GM12878 (cell line): ENCODE measurements around the gene TMEM272. TPM values are rescaled to one million over a fixed set of nuclear protein-coding genes. Genes with fewer than 3 reads are reported as not detected.

ENCODE experiments used
- ATAC-seq: fragments of 200-7000 bp; cut with Tn5 transposase; 3 replicates; pipeline ENCODE4 v1.9.1; 2020; ENCODE audit warnings: mild to moderate bottlenecking, moderate library complexity
- BruUV-seq: library from RNA; stranded (reverse); fragments of 400-500 nt; replicated peaks from 2 replicates; lab custom pipeline; 2021; lab: Mats Ljungman, UMichigan
- CTCF ChIA-PET: fragments of 300-600 bp; sonication (Branson Sonifier 250); formaldehyde crosslinking; extraction: SDS; loops from one replicate; lab custom pipeline; 2021; ENCODE audit warnings: inconsistent platforms; lab: Yijun Ruan, JAX
- POLR2A ChIA-PET: fragments of 350-600 bp; formaldehyde crosslinking; extraction: SDS; loops from one replicate; lab custom pipeline; 2021; ENCODE audit warnings: inconsistent platforms; lab: Charles Lee
- RAD21 ChIA-PET: fragments of 300-600 bp; sonication (Branson Sonifier 250); formaldehyde crosslinking; loops from one replicate; lab custom pipeline; 2023; ENCODE audit warnings: antibody characterized with exemption; ENCODE audit not compliant: unreplicated experiment; lab: Charles Lee
- SMC1A ChIA-PET: fragments of 300-600 bp; sonication (Branson Sonifier 250); formaldehyde crosslinking; loops from one replicate; lab custom pipeline; 2023; ENCODE audit not compliant: unreplicated experiment, uncharacterized antibody; lab: Charles Lee
- DNase-seq: peaks from one replicate; pipeline ENCODE4 v3.0.0-alpha.2; 2011; ENCODE audit warnings: low read depth, low spot score
- FAIRE-seq: peaks from 3 replicates; lab custom pipeline; 2011; peaks lifted over from hg19 to GRCh38; lab: Jason Lieb, UNC
- H2AFZ ChIP-seq: 2 replicates; pipeline ENCODE4 v1.6.0; 2011; ENCODE audit warnings: low read depth, low read length, control low read depth; ENCODE audit not compliant: control insufficient read depth
- H3K27ac ChIP-seq: 2 replicates; pipeline ENCODE4 v1.5.1; 2011; ENCODE audit warnings: control low read depth; ENCODE audit not compliant: control insufficient read depth, insufficient read depth
- H3K27me3 ChIP-seq, 2 experiments: replicated peaks in 1 of 2; 2 replicates each; pipeline versions ENCODE4 v1.6.0 to v1.6.1; 2011; ENCODE audit warnings: low read length in 1 of 2; ENCODE audit not compliant: control insufficient read depth in 2 of 2, insufficient read depth in 2 of 2
- H3K36me3 ChIP-seq, 2 experiments: 2 replicates each; pipeline ENCODE4 v1.5.1; 2011; ENCODE audit warnings: low read length in 1 of 2; ENCODE audit not compliant: control insufficient read depth in 2 of 2, insufficient read depth in 2 of 2
- H3K4me1 ChIP-seq: 2 replicates; pipeline ENCODE4 v1.6.1; 2011; ENCODE audit warnings: mild to moderate bottlenecking, low read length, moderate library complexity, mixed read lengths; ENCODE audit not compliant: control insufficient read depth, insufficient read depth
- H3K4me2 ChIP-seq: 2 replicates; pipeline ENCODE4 v1.6.0; 2011; ENCODE audit warnings: control low read depth; ENCODE audit not compliant: control insufficient read depth, insufficient read depth
- H3K4me3 ChIP-seq: fragments of 200-600 bp; sonication (generic); 2 replicates; pipeline ENCODE4 v1.5.1; 2016
- H3K79me2 ChIP-seq: 2 replicates; pipeline ENCODE4 v1.6.0; 2011; ENCODE audit warnings: low read length; ENCODE audit not compliant: control insufficient read depth, insufficient read depth
- H3K9ac ChIP-seq: 2 replicates; pipeline ENCODE4 v1.8.0; 2011; ENCODE audit warnings: low read length, control low read depth, mixed read lengths; ENCODE audit not compliant: control insufficient read depth, insufficient read depth
- H3K9me3 ChIP-seq: replicated peaks from 3 replicates; pipeline ENCODE4 v1.5.1; 2011; ENCODE audit warnings: mild to moderate bottlenecking, low read length; ENCODE audit not compliant: control insufficient read depth, insufficient read depth
- H4K20me1 ChIP-seq: 2 replicates; pipeline ENCODE4 v1.6.0; 2011; ENCODE audit not compliant: control insufficient read depth, insufficient read depth
- EZH2 ChIP-seq: IDR thresholded peaks from 2 replicates; pipeline ENCODE4 v1.6.1; 2012; ENCODE audit warnings: low read depth, mild to moderate bottlenecking, control low read depth, inconsistent platforms, low read length, borderline replicate concordance; ENCODE audit not compliant: control insufficient read depth
- IKZF1 ChIP-seq: fragments of 450-650 bp; conservative IDR thresholded peaks from 2 replicates; pipeline ENCODE4 v1.6.1; 2017; ENCODE audit warnings: antibody characterized with exemption, mild to moderate bottlenecking
- JUND ChIP-seq: IDR thresholded peaks from 2 replicates; pipeline ENCODE4 v1.6.1; 2012; ENCODE audit warnings: low read depth, mild to moderate bottlenecking, low read length, improper control_type of control experiment, moderate library complexity
- MTA3 ChIP-seq: IDR thresholded peaks from 2 replicates; pipeline ENCODE4 v1.6.1; 2012; ENCODE audit warnings: low read length, inconsistent platforms, borderline replicate concordance
- NR2F1 ChIP-seq: fragments of 450-650 bp; conservative IDR thresholded peaks from 2 replicates; pipeline ENCODE4 v1.6.1; 2017; ENCODE audit warnings: mild to moderate bottlenecking
- RUNX3 ChIP-seq: IDR thresholded peaks from 2 replicates; pipeline ENCODE4 v1.6.1; 2012; ENCODE audit warnings: low read length, inconsistent platforms
- YY1 ChIP-seq: IDR thresholded peaks from 2 replicates; pipeline ENCODE4 v1.6.1; 2011; ENCODE audit warnings: low read depth, mild to moderate bottlenecking, low read length
- ZNF274 ChIP-seq: IDR thresholded peaks from one replicate; pipeline ENCODE4 v1.8.0; 2011; ENCODE audit not compliant: insufficient read length, insufficient read depth
- WGBS: methylation state at CpG from one replicate; pipeline ENCODE4 v1.1.6; 2016; ENCODE audit warnings: low lambda C conversion rate; ENCODE audit not compliant: insufficient replicate concordance, insufficient coverage; ENCODE audit errors: missing lambda C conversion rate; 5-methylcytosine and 5-hydroxymethylcytosine counted together
- in situ Hi-C: fragments of 300-500 bp; cut with MboI; formaldehyde crosslinking; loops from 9 replicates; pipeline ENCODE4 v1.14.3; 2018; ENCODE audit warnings: mixed read lengths
- intact Hi-C: fragments of 100-400 bp; cut with micrococcal nuclease; formaldehyde crosslinking; loops from one replicate; pipeline ENCODE4 v1.14.2; 2022; ENCODE audit not compliant: unreplicated experiment
- polyA plus RNA-seq, 11 experiments: library from polyadenylated mRNA; depleted of rRNA in 4 of 11; unstranded in 6 of 11; stranded (reverse) in 5 of 11; fragments of >200 nt; fragmentation: Nextera tagmentation in 4 of 11; fragmentation: Illumina TruSeq in 1 of 11; extraction: Ambion mirVana in 4 of 11; extraction: Trizol in 1 of 11; gene quantifications; 1 replicate in 1 of 11; 2 replicates in 10 of 11; pipeline versions ENCODE4 v1.2.1 to v1.2.3, GENCODE V29; 2011 to 2016; ENCODE audit warnings: inconsistent platforms in 2 of 11, missing spikeins in 2 of 11, low read depth in 1 of 11
- total RNA-seq, 4 experiments: library from RNA; depleted of rRNA in 3 of 4; stranded (reverse); fragments of >200 nt in 3 of 4; fragmentation: Illumina TruSeq in 1 of 4; extraction: Trizol in 1 of 4; gene quantifications; 2 replicates each; pipeline versions ENCODE4 v1.2.1 to v1.2.3, GENCODE V29; 2013 to 2021
- TF ChIP-seq, protein P1 (sequence below): fragments of 450-650 bp; IDR thresholded peaks from 2 replicates; pipeline ENCODE4 v1.6.1; 2018; ENCODE audit warnings: borderline replicate concordance, mild to moderate bottlenecking; ENCODE audit not compliant: partially characterized antibody

The TMEM272 gene
- total and polyA plus RNA-seq, 10 of the 15 experiments (the other 5 are each of a cell fraction or from before 2014, with no cell fraction given), result 0.01 to 0.04 TPM; not detected in 8

DNA sequence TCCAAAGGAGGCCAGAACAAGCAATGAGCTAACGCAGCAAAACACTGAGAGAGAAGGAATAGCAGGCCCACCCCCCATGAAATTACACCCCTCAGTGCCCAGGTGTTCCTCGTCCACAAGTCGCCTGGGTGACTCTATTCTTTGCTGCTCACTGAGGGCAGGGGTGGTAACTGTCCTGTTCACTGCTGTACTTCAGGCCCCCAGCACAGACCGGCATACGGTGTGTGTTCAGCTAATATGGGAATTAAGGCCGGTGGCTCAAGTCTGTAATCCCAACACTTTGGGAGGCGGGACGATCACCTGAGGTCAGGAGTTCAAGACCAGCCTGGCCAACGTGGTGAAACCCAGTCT lies 72.9 kb downstream of the TMEM272 start:
- no TSS peak for BruUV-seq
- ChIA-PET CTCF (interaction anchor here (1.3 kb wide), 1 partner anchor 22 kb away, joined by 3 read pairs; no protein-coding TSS in a partner anchor), POLR2A (no interaction called here), RAD21 (interaction anchor here (1.0 kb wide), 1 partner anchor 26 kb away, joined by 3 read pairs; no protein-coding TSS in a partner anchor), SMC1A (interaction anchor here (1.1 to 1.5 kb wide), 2 partner anchors 26 to 41 kb away, joined by 3 to 4 read pairs; no protein-coding TSS in a partner anchor)
- Histone ChIP-seq H3K36me3 (no peaks in the 10 kb centered on the region), H3K79me2 (no peaks in the 10 kb centered on the region), H4K20me1 (no peaks in the 10 kb centered on the region), H3K9me3 (no peaks in the 10 kb centered on the region), H3K4me2 (no peak overlapping the region), H3K27me3 (no peaks in the 10 kb centered on the region), H3K9ac (no peak overlapping the region), H3K4me1 (no peaks in the 10 kb centered on the region), H3K27ac (no peak overlapping the region), H2AFZ (no peak overlapping the region), H3K4me3 (no peak overlapping the region)
- no peak for DNase-seq
- in situ Hi-C loops (no loop called here), intact Hi-C loops (no loop called here)
- WGBS, result 86% methylated on average over 9 of the region's 9 CpGs
- no peak for ATAC-seq
- TF ChIP-seq RUNX3 (no peak), ZNF274 (no peak), MTA3 (no peak), IKZF1 (no peak), EZH2 (no peak), NR2F1 (no peak), YY1 (no peak), JUND (no peak)
- TF ChIP-seq, protein P1, sequence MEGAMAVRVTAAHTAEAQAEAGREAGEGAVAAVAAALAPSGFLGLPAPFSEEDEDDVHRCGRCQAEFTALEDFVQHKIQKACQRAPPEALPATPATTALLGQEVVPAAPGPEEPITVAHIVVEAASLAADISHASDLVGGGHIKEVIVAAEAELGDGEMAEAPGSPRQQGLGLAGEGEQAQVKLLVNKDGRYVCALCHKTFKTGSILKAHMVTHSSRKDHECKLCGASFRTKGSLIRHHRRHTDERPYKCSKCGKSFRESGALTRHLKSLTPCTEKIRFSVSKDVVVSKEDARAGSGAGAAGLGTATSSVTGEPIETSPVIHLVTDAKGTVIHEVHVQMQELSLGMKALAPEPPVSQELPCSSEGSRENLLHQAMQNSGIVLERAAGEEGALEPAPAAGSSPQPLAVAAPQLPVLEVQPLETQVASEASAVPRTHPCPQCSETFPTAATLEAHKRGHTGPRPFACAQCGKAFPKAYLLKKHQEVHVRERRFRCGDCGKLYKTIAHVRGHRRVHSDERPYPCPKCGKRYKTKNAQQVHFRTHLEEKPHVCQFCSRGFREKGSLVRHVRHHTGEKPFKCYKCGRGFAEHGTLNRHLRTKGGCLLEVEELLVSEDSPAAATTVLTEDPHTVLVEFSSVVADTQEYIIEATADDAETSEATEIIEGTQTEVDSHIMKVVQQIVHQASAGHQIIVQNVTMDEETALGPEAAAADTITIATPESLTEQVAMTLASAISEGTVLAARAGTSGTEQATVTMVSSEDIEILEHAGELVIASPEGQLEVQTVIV, result no peak
- FAIRE-seq, result no peak
